GM12878 (cell line): Measurements from ENCODE around the gene ZNF837. TPM values are rescaled to one million over a fixed set of nuclear protein-coding genes. Genes with fewer than 3 reads are reported as not detected.

Experiments
- ATAC-seq: fragments of 200-7000 bp; cut with Tn5 transposase; 3 replicates; pipeline ENCODE4 v1.9.1; 2020; ENCODE audit warnings: mild to moderate bottlenecking, moderate library complexity
- BruUV-seq: library from RNA; stranded (reverse); fragments of 400-500 nt; replicated peaks from 2 replicates; lab custom pipeline; 2021; lab: Mats Ljungman, UMichigan
- CTCF ChIA-PET: fragments of 300-600 bp; sonication (Branson Sonifier 250); formaldehyde crosslinking; extraction: SDS; loops from one replicate; lab custom pipeline; 2021; ENCODE audit warnings: inconsistent platforms; lab: Yijun Ruan, JAX
- POLR2A ChIA-PET: fragments of 350-600 bp; formaldehyde crosslinking; extraction: SDS; loops from one replicate; lab custom pipeline; 2021; ENCODE audit warnings: inconsistent platforms; lab: Charles Lee
- RAD21 ChIA-PET: fragments of 300-600 bp; sonication (Branson Sonifier 250); formaldehyde crosslinking; loops from one replicate; lab custom pipeline; 2023; ENCODE audit warnings: antibody characterized with exemption; ENCODE audit not compliant: unreplicated experiment; lab: Charles Lee
- SMC1A ChIA-PET: fragments of 300-600 bp; sonication (Branson Sonifier 250); formaldehyde crosslinking; loops from one replicate; lab custom pipeline; 2023; ENCODE audit not compliant: unreplicated experiment, uncharacterized antibody; lab: Charles Lee
- DNase-seq: peaks from one replicate; pipeline ENCODE4 v3.0.0-alpha.2; 2011; ENCODE audit warnings: low read depth, low spot score
- FAIRE-seq: peaks from 3 replicates; lab custom pipeline; 2011; peaks lifted over from hg19 to GRCh38; lab: Jason Lieb, UNC
- H2AFZ ChIP-seq: 2 replicates; pipeline ENCODE4 v1.6.0; 2011; ENCODE audit warnings: low read depth, low read length, control low read depth; ENCODE audit not compliant: control insufficient read depth
- H3K27ac ChIP-seq: 2 replicates; pipeline ENCODE4 v1.5.1; 2011; ENCODE audit warnings: control low read depth; ENCODE audit not compliant: control insufficient read depth, insufficient read depth
- H3K27me3 ChIP-seq, 2 experiments: replicated peaks in 1 of 2; 2 replicates each; pipeline versions ENCODE4 v1.6.0 to v1.6.1; 2011; ENCODE audit warnings: low read length in 1 of 2; ENCODE audit not compliant: control insufficient read depth in 2 of 2, insufficient read depth in 2 of 2
- H3K36me3 ChIP-seq, 2 experiments: 2 replicates each; pipeline ENCODE4 v1.5.1; 2011; ENCODE audit warnings: low read length in 1 of 2; ENCODE audit not compliant: control insufficient read depth in 2 of 2, insufficient read depth in 2 of 2
- H3K4me1 ChIP-seq: 2 replicates; pipeline ENCODE4 v1.6.1; 2011; ENCODE audit warnings: mild to moderate bottlenecking, low read length, moderate library complexity, mixed read lengths; ENCODE audit not compliant: control insufficient read depth, insufficient read depth
- H3K4me2 ChIP-seq: 2 replicates; pipeline ENCODE4 v1.6.0; 2011; ENCODE audit warnings: control low read depth; ENCODE audit not compliant: control insufficient read depth, insufficient read depth
- H3K4me3 ChIP-seq: fragments of 200-600 bp; sonication (generic); 2 replicates; pipeline ENCODE4 v1.5.1; 2016
- H3K79me2 ChIP-seq: 2 replicates; pipeline ENCODE4 v1.6.0; 2011; ENCODE audit warnings: low read length; ENCODE audit not compliant: control insufficient read depth, insufficient read depth
- H3K9ac ChIP-seq: 2 replicates; pipeline ENCODE4 v1.8.0; 2011; ENCODE audit warnings: low read length, control low read depth, mixed read lengths; ENCODE audit not compliant: control insufficient read depth, insufficient read depth
- H3K9me3 ChIP-seq: replicated peaks from 3 replicates; pipeline ENCODE4 v1.5.1; 2011; ENCODE audit warnings: mild to moderate bottlenecking, low read length; ENCODE audit not compliant: control insufficient read depth, insufficient read depth
- H4K20me1 ChIP-seq: 2 replicates; pipeline ENCODE4 v1.6.0; 2011; ENCODE audit not compliant: control insufficient read depth, insufficient read depth
- BACH1 ChIP-seq: fragments of 450-650 bp; IDR thresholded peaks from 2 replicates; pipeline ENCODE4 v1.6.1; 2017; ENCODE audit warnings: mild to moderate bottlenecking, borderline replicate concordance
- DPF2 ChIP-seq: fragments of 450-650 bp; IDR thresholded peaks from 2 replicates; pipeline ENCODE4 v1.6.1; 2017; ENCODE audit warnings: mild to moderate bottlenecking
- EED ChIP-seq: sonication (generic); IDR thresholded peaks from 2 replicates; pipeline ENCODE4 v1.6.1; 2016; ENCODE audit warnings: antibody characterized with exemption, low read depth
- IRF4 ChIP-seq: IDR thresholded peaks from 2 replicates; pipeline ENCODE4 v1.6.1; 2011; ENCODE audit warnings: low read depth, low read length
- KDM1A ChIP-seq: fragments of 200-600 bp; sonication (generic); IDR thresholded peaks from 2 replicates; pipeline ENCODE4 v1.6.1; 2016; ENCODE audit warnings: borderline replicate concordance
- MTA3 ChIP-seq: IDR thresholded peaks from 2 replicates; pipeline ENCODE4 v1.6.1; 2012; ENCODE audit warnings: low read length, inconsistent platforms, borderline replicate concordance
- MYB ChIP-seq: fragments of 150-350 bp; IDR thresholded peaks from 2 replicates; pipeline ENCODE4 v1.6.1; 2014; ENCODE audit warnings: mild to moderate bottlenecking, low read depth, low read length, borderline replicate concordance
- NFYB ChIP-seq: IDR thresholded peaks from 2 replicates; pipeline ENCODE4 v1.6.1; 2011; ENCODE audit warnings: low read depth, mild to moderate bottlenecking, low read length, improper control_type of control experiment, moderate library complexity; ENCODE audit not compliant: insufficient read depth
- NR2F1 ChIP-seq: fragments of 450-650 bp; conservative IDR thresholded peaks from 2 replicates; pipeline ENCODE4 v1.6.1; 2017; ENCODE audit warnings: mild to moderate bottlenecking
- PML ChIP-seq: IDR thresholded peaks from 2 replicates; pipeline ENCODE4 v1.6.1; 2012; ENCODE audit warnings: low read length, inconsistent platforms
- POLR2A ChIP-seq: IDR thresholded peaks from 2 replicates; pipeline ENCODE4 v1.6.1; 2011; ENCODE audit warnings: low read depth, mild to moderate bottlenecking, low read length
- SMAD5 ChIP-seq: IDR thresholded peaks from 2 replicates; pipeline ENCODE4 v1.6.1; 2016; ENCODE audit warnings: antibody characterized with exemption, low read depth
- SMARCA5 ChIP-seq: fragments of 450-650 bp; IDR thresholded peaks from 2 replicates; pipeline ENCODE4 v1.6.1; 2017; ENCODE audit warnings: mild to moderate bottlenecking
- WGBS: methylation state at CpG from one replicate; pipeline ENCODE4 v1.1.6; 2016; ENCODE audit warnings: low lambda C conversion rate; ENCODE audit not compliant: insufficient replicate concordance, insufficient coverage; ENCODE audit errors: missing lambda C conversion rate; 5-methylcytosine and 5-hydroxymethylcytosine counted together
- in situ Hi-C: fragments of 300-500 bp; cut with MboI; formaldehyde crosslinking; loops from 9 replicates; pipeline ENCODE4 v1.14.3; 2018; ENCODE audit warnings: mixed read lengths
- intact Hi-C: fragments of 100-400 bp; cut with micrococcal nuclease; formaldehyde crosslinking; loops from one replicate; pipeline ENCODE4 v1.14.2; 2022; ENCODE audit not compliant: unreplicated experiment
- polyA plus RNA-seq, 11 experiments: library from polyadenylated mRNA; depleted of rRNA in 4 of 11; unstranded in 6 of 11; stranded (reverse) in 5 of 11; fragments of >200 nt; fragmentation: Nextera tagmentation in 4 of 11; fragmentation: Illumina TruSeq in 1 of 11; extraction: Ambion mirVana in 4 of 11; extraction: Trizol in 1 of 11; gene quantifications; 1 replicate in 1 of 11; 2 replicates in 10 of 11; pipeline versions ENCODE4 v1.2.1 to v1.2.3, GENCODE V29; 2011 to 2016; ENCODE audit warnings: inconsistent platforms in 2 of 11, missing spikeins in 2 of 11, low read depth in 1 of 11
- total RNA-seq, 4 experiments: library from RNA; depleted of rRNA in 3 of 4; stranded (reverse); fragments of >200 nt in 3 of 4; fragmentation: Illumina TruSeq in 1 of 4; extraction: Trizol in 1 of 4; gene quantifications; 2 replicates each; pipeline versions ENCODE4 v1.2.1 to v1.2.3, GENCODE V29; 2013 to 2021
- TF ChIP-seq, protein P1 (sequence below): IDR thresholded peaks from 2 replicates; pipeline ENCODE4 v1.6.1; 2012; ENCODE audit warnings: improper control_type of control experiment, low read depth, low read length; ENCODE audit not compliant: insufficient replicate concordance
- TF ChIP-seq, protein P2 (sequence below): IDR thresholded peaks from 2 replicates; pipeline ENCODE4 v1.6.1; 2012; ENCODE audit warnings: low read depth, low read length, improper control_type of control experiment

ZNF837 gene
- total and polyA plus RNA-seq, 10 of the 15 experiments (the other 5 are each of a cell fraction or from before 2014, with no cell fraction given): 0.07 to 2.9 (median 2.0) TPM; not detected in 2

DNA sequence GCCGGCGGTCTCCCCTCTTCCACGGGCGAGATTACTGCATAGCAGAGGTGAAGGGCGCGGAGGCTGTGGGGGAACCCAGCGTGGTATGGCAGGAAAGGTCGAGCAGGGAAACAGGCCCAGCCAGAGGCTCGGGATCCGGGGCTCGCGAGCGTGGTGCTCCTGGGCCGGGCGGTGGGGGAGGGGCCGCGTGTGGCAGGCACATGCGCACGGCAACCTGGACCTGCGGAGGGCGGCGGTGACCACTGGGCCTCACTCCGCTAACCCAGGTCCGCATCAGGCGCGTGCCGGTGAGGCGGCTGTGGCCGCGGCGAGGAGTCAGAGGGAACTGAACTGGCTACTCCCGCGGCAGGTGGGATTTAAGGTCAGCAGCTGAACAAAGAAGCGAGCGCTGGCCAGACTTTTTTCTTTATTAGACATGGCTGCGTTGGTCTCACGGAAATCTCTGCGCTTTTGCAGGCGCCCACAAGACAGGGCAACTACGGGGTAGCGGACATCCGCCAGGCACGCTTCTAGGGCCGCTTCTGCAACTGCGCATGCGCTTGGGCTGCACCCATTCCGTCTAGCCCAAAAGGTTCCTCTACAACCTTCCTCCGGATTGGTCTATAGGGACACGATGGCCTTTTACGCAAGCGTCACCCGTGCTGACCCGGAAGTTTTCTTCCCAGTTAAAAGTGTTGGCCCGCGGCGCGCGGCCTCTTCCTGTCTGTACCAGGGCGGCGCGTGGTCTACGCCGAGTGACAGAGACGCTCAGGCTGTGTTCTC, 5.9 kb upstream of the ZNF837 start, which contains the start of gene RPS5 (continued):
- peak; percentile 73; the same call in 1 of the 2 replicates for TF ChIP-seq NFYB
- TF ChIP-seq, protein P1, sequence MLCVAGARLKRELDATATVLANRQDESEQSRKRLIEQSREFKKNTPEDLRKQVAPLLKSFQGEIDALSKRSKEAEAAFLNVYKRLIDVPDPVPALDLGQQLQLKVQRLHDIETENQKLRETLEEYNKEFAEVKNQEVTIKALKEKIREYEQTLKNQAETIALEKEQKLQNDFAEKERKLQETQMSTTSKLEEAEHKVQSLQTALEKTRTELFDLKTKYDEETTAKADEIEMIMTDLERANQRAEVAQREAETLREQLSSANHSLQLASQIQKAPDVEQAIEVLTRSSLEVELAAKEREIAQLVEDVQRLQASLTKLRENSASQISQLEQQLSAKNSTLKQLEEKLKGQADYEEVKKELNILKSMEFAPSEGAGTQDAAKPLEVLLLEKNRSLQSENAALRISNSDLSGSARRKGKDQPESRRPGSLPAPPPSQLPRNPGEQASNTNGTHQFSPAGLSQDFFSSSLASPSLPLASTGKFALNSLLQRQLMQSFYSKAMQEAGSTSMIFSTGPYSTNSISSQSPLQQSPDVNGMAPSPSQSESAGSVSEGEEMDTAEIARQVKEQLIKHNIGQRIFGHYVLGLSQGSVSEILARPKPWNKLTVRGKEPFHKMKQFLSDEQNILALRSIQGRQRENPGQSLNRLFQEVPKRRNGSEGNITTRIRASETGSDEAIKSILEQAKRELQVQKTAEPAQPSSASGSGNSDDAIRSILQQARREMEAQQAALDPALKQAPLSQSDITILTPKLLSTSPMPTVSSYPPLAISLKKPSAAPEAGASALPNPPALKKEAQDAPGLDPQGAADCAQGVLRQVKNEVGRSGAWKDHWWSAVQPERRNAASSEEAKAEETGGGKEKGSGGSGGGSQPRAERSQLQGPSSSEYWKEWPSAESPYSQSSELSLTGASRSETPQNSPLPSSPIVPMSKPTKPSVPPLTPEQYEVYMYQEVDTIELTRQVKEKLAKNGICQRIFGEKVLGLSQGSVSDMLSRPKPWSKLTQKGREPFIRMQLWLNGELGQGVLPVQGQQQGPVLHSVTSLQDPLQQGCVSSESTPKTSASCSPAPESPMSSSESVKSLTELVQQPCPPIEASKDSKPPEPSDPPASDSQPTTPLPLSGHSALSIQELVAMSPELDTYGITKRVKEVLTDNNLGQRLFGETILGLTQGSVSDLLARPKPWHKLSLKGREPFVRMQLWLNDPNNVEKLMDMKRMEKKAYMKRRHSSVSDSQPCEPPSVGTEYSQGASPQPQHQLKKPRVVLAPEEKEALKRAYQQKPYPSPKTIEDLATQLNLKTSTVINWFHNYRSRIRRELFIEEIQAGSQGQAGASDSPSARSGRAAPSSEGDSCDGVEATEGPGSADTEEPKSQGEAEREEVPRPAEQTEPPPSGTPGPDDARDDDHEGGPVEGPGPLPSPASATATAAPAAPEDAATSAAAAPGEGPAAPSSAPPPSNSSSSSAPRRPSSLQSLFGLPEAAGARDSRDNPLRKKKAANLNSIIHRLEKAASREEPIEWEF: no peak
- TF ChIP-seq MYB: no peak
- TF ChIP-seq, all 136 proteins: peak for 58

DNA sequence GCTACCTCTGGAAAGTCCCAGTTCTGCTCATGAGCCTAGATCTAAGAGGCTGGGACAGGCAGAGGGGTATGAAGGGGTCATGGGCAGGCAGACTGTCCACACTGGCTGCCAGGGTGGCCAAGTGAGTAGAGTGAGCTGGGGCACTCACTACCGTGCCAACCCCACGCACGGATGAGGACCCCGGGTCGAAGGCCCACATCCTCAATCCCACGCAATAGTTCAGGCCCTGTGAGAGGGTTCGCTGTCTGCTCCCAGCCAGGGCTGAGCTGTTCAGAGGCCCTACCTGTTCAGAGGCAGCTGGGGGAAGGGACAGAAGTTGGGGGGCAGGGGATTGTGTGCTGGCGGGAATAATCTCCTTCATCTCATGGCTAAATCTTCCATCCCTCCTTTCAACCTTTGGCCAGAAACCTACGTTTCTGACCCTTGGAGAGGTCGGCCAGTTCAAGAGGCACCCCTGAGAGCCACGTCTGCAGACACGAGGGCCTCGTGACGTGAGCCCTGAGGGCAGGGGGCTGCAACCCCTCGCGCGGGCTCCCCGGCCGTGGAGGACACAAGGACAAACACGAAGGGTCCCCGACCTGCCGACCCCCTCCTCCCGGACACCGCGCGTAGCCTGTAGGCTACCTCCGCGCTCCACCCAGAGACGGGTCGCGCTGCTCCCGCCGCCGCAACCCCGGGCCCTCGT, 5.2 kb upstream of the ZNF837 start:
- peaks cover 44% of the 10 kb centered on the region for H3K79me2 ChIP-seq
- peak overlapping the region; percentile 85 for H3K4me2 ChIP-seq
- H3K27me3 ChIP-seq: no peaks in the 10 kb centered on the region
- POLR2A ChIA-PET: interaction anchor here (0.6 to 1.5 kb wide), 5 partner anchors 8 to 490 kb away, joined by 3 to 4 read pairs (median 4); no protein-coding TSS in a partner anchor
- CTCF ChIA-PET: interaction anchor here (1.5 kb wide), 1 partner anchor 134 kb away, joined by 5 read pairs; the partner anchor contains the start of gene ZBTB45
- no peaks in the 10 kb centered on the region for H4K20me1 ChIP-seq
- peak overlapping the region; percentile 97 for H3K27ac ChIP-seq
- intact Hi-C loops: no loop called here
- RAD21 ChIA-PET: interaction anchor here (1.0 kb wide), 1 partner anchor 24 kb away, joined by 3 read pairs; no protein-coding TSS in a partner anchor
- H3K9ac ChIP-seq: peak overlapping the region; percentile 96
- WGBS: 2% methylated on average over 36 of the region's 36 CpGs
- DNase-seq: no peak
- no TSS peak for BruUV-seq
- H2AFZ ChIP-seq: peak overlapping the region; percentile 68
- in situ Hi-C loops: no loop called here
- SMC1A ChIA-PET: interaction anchor here (1.5 kb wide), 1 partner anchor 22 kb away, joined by 3 read pairs; no protein-coding TSS in a partner anchor
- H3K36me3 ChIP-seq: peaks cover 0 to 14% of the 10 kb centered on the region in 2 experiments
- H3K4me3 ChIP-seq: peak overlapping the region; percentile 79
- peaks cover 15% of the 10 kb centered on the region for H3K4me1 ChIP-seq
- no peaks in the 10 kb centered on the region for H3K9me3 ChIP-seq
- peak; percentile 21 for ATAC-seq
- no peak for FAIRE-seq
- no peak for TF ChIP-seq KDM1A
- TF ChIP-seq NR2F1: 0 out of 2 replicates have a peak, but pooled peaks have one; percentile 22
- 0 out of 2 replicates have a peak, but pooled peaks have one; percentile 13 for TF ChIP-seq DPF2
- TF ChIP-seq, protein P2, sequence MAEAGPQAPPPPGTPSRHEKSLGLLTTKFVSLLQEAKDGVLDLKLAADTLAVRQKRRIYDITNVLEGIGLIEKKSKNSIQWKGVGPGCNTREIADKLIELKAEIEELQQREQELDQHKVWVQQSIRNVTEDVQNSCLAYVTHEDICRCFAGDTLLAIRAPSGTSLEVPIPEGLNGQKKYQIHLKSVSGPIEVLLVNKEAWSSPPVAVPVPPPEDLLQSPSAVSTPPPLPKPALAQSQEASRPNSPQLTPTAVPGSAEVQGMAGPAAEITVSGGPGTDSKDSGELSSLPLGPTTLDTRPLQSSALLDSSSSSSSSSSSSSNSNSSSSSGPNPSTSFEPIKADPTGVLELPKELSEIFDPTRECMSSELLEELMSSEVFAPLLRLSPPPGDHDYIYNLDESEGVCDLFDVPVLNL: no peak
- no peak for TF ChIP-seq EED
- TF ChIP-seq MTA3: no peak
- no peak for TF ChIP-seq BACH1
- no peak for TF ChIP-seq PML
- no peak for TF ChIP-seq SMARCA5
- TF ChIP-seq POLR2A: peak; percentile 61
- TF ChIP-seq IRF4: no peak
- no peak for TF ChIP-seq SMAD5
